ENCODE measurements around the gene CASP10. TPM values are rescaled to one million over a fixed set of nuclear protein-coding genes. Genes with fewer than 3 reads are reported as not detected.

CASP10 gene
- total RNA-seq, 4 donors from 2014 or later, result 17.8 to 26.5 (median 20.8) TPM

GRCh38 chr2:201204655-201205514 is 21.9 kb downstream of the CASP10 start:
- TF ChIP-seq CTCF (IDR thresholded peaks at IDR 0.05; ENCODE audit: low read depth), result no peak

GRCh38 chr2:201205515-201205849 is 22.5 kb downstream of the CASP10 start:
- TF ChIP-seq CTCF (IDR thresholded peaks at IDR 0.05; ENCODE audit: low read depth), result no peak

GRCh38 chr2:201208563-201209252 is 25.8 kb downstream of the CASP10 start:
- no peak for TF ChIP-seq CTCF (IDR thresholded peaks at IDR 0.05; ENCODE audit: low read depth)

GRCh38 chr2:201215963-201216362 is 33.0 kb downstream of the CASP10 start:
- no peak for TF ChIP-seq CTCF (IDR thresholded peaks at IDR 0.05; ENCODE audit: low read depth)

- no peak for TF ChIP-seq CTCF (IDR thresholded peaks at IDR 0.05; ENCODE audit: low read depth)
These were observed 34.0 kb downstream of the CASP10 start for GRCh38 chr2:201216918-201217317.

- no peak for TF ChIP-seq CTCF (IDR thresholded peaks at IDR 0.05; ENCODE audit: low read depth)
These were observed 35.8 kb downstream of the CASP10 start for GRCh38 chr2:201218780-201219179.

GRCh38 chr2:201219328-201220096 is 36.6 kb downstream of the CASP10 start:
- no peak for TF ChIP-seq CTCF (IDR thresholded peaks at IDR 0.05; ENCODE audit: low read depth)

All from subcutaneous adipose tissue (tissue), 4 donors.